ENCODE data around the gene PCDHGA3.
"Not testable (repeated sequence)": the region's sequence is repeated elsewhere in the genome, so short reads cannot be mapped to it uniquely, and the experiment has no call there.

Gene PCDHGA3

DNA sequence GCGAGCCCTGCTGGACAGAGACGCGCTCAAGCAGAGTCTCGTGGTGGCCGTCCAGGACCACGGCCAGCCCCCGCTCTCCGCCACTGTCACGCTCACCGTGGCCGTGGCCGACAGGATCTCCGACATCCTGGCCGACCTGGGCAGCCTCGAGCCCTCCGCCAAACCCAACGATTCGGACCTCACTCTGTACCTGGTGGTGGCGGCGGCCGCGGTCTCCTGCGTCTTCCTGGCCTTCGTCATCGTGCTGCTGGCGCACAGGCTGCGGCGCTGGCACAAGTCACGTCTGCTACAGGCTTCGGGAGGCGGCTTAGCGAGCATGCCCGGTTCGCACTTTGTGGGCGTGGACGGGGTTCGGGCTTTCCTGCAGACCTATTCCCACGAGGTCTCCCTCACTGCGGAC is 11.1 kb upstream of the PCDHGA3 start:
- peaks cover 38% of the 10 kb centered on the region for H3K9me3 Mint-ChIP-seq
- not testable (repeated sequence) for H3K27ac Mint-ChIP-seq; H3K36me3 Mint-ChIP-seq (ENCODE audit: low read depth); H3K4me1 Mint-ChIP-seq (ENCODE audit: low read depth); H3K4me3 Mint-ChIP-seq
- peaks cover 60% of the 10 kb centered on the region for H3K27me3 Mint-ChIP-seq (ENCODE audit: low read depth)

DNA sequence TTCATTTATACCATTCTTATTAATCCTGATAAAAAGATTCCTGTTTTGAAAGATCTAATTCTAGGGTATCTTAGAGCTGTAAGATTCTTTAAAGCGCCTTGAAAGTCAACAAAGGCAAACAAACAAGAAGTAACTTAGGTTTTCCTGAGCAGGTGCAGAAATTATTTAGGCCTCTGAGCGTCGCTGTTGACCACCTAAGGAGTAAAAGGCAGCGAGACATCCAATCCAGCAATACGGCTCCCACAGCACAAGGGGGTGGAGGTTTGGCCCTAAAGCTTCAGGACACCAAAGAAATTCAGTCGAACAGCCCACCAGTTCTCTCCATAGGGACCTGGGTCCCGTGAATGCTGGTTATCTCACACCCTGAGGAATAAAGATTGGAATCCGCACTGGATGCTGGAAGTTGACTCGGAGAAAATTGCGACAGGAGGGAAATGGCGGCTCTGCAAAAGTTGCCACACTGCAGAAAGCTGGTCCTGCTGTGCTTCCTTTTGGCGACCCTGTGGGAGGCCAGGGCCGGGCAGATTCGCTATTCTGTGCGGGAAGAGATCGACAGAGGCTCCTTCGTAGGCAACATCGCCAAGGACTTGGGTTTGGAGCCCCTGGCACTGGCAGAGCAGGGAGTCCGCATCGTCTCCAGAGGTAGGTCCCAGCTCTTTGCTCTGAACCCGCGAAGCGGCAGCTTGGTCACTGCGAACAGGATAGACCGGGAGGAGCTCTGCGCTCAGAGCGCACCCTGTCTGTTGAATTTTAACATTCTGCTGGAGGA is 4.9 kb upstream of the PCDHGA3 start, which contains the start of gene PCDHGA2:
Gene PCDHGA2, plus strand, starts transcription at position 223 of the 769 bp plus-strand sequence.
- Mint-ChIP-seq H3K4me1 (ENCODE audit: low read depth) (no peaks in the 10 kb centered on the region), H3K27me3 (ENCODE audit: low read depth) (peaks cover 49% of the 10 kb centered on the region)

DNA sequence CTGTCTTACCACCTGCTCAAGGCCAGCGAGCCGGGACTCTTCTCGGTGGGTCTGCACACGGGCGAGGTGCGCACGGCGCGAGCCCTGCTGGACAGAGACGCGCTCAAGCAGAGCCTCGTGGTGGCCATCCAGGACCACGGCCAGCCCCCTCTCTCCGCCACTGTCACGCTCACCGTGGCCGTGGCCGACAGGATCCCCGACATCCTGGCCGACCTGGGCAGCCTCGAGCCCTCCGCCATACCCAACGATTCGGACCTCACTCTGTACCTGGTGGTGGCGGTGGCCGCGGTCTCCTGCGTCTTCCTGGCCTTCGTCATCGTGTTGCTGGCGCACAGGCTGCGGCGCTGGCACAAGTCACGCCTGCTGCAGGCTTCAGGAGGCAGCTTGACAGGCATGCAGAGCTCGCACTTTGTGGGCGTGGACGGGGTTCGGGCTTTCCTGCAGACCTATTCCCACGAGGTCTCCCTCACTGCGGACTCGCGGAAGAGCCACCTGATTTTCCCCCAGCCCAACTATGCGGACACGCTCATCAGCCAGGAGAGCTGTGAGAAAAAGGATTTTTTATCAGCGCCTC is 2.8 kb upstream of the PCDHGA3 start:
- H3K36me3 Mint-ChIP-seq (ENCODE audit: low read depth); H3K4me1 Mint-ChIP-seq (ENCODE audit: low read depth); H3K4me3 Mint-ChIP-seq; H3K27ac Mint-ChIP-seq: not testable (repeated sequence)
- Mint-ChIP-seq H3K27me3 (ENCODE audit: low read depth) (peaks cover 29% of the 10 kb centered on the region), H3K9me3 (peaks cover 38% of the 10 kb centered on the region)

More for the DNA sequence above, 4.9 kb upstream of the PCDHGA3 start, which contains the start of gene PCDHGA2:
- Mint-ChIP-seq H3K9me3 (peaks cover 37% of the 10 kb centered on the region), H3K27ac (peak within 1 kb of the TSS; percentile 63), H3K36me3 (ENCODE audit: low read depth) (peaks cover 3% of the 10 kb centered on the region), H3K4me3 (peak within 1 kb of the TSS; percentile 62)

DNA sequence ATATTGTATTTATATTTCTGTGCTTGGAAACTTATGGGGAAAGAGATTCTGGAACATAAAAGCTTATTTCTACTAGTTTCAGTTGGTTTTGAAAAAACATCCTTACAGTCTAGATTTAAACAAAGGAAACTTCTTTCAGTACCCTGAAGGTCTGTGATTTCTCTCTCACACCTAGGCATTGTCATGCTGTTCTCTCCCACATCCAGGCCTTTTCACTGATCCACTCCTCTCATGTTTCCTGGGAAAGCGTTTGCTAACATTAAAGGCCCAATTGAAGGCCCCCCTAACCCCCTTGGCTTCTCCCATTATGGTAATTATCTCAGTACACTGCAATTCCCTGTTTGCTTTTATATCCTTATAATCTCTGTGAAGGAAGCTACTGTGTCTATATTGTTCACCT is 856 bp upstream of the PCDHGA3 start:
- Mint-ChIP-seq H3K27me3 (ENCODE audit: low read depth) (peaks cover 15% of the 10 kb centered on the region), H3K9me3 (peaks cover 43% of the 10 kb centered on the region), H3K4me3 (no peak overlapping the region)

DNA sequence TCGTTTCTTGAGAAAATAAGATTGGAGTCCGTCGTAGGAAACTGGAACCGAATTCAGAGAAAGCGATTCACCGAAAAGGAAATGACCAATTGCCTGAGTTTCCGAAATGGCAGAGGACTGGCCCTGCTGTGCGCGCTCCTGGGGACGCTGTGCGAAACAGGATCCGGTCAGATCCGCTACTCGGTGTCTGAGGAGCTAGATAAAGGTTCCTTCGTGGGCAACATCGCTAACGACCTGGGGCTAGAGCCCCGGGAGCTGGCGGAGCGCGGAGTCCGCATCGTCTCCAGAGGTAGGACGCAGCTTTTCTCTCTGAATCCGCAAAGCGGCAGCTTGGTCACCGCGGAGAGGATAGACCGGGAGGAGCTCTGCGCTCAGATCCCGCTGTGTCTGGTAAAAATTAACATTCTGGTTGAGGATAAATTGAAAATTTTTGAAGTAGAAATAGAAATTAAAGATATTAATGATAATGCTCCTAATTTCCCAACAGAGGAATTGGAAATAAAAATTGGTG is 379 bp downstream of the PCDHGA3 start:
- H3K27me3 Mint-ChIP-seq (ENCODE audit: low read depth): peaks cover 9% of the 10 kb centered on the region
- no peak overlapping the region for H3K27ac Mint-ChIP-seq

More for the DNA sequence above, 856 bp upstream of the PCDHGA3 start:
- peaks cover 5% of the 10 kb centered on the region for H3K36me3 Mint-ChIP-seq (ENCODE audit: low read depth)
- H3K27ac Mint-ChIP-seq: no peak overlapping the region
- no peaks in the 10 kb centered on the region for H3K4me1 Mint-ChIP-seq (ENCODE audit: low read depth)

DNA sequence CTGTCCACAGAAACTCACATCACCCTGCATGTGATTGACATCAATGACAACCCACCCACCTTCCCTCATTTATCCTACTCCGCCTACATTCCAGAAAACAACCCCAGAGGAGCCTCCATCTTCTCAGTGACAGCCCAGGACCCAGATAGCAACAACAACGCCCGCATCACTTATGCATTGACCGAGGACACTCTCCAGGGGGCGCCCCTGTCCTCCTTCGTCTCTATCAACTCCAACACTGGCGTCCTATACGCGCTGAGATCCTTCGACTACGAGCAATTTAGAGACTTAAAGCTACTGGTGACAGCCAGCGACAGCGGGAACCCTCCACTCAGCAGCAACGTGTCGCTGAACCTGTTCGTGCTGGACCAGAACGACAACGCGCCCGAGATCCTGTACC is 1.7 kb downstream of the PCDHGA3 start:
- Mint-ChIP-seq H3K4me1 (ENCODE audit: low read depth) (peaks cover 2% of the 10 kb centered on the region), H3K27me3 (ENCODE audit: low read depth) (peaks cover 11% of the 10 kb centered on the region), H3K27ac (no peak overlapping the region), H3K9me3 (peaks cover 35% of the 10 kb centered on the region), H3K36me3 (ENCODE audit: low read depth) (peaks cover 7% of the 10 kb centered on the region), H3K4me3 (no peak overlapping the region)

More for the DNA sequence above, 379 bp downstream of the PCDHGA3 start:
- Mint-ChIP-seq H3K9me3 (peaks cover 39% of the 10 kb centered on the region), H3K36me3 (ENCODE audit: low read depth) (peaks cover 5% of the 10 kb centered on the region), H3K4me3 (peak overlapping the region; percentile 74), H3K4me1 (ENCODE audit: low read depth) (no peaks in the 10 kb centered on the region)

DNA sequence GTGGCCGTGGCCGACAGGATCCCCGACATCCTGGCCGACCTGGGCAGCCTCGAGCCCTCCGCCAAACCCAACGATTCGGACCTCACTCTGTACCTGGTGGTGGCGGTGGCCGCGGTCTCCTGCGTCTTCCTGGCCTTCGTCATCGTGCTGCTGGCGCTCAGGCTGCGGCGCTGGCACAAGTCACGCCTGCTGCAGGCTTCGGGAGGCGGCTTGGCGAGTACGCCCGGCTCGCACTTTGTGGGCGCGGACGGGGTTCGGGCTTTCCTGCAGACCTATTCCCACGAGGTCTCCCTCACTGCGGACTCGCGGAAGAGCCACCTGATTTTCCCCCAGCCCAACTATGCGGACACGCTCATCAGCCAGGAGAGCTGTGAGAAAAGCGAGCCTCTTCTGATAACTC is 2.4 kb downstream of the PCDHGA3 start:
- peaks cover 12% of the 10 kb centered on the region for H3K27me3 Mint-ChIP-seq (ENCODE audit: low read depth)
- H3K9me3 Mint-ChIP-seq: peaks cover 34% of the 10 kb centered on the region
- H3K4me3 Mint-ChIP-seq; H3K27ac Mint-ChIP-seq; H3K36me3 Mint-ChIP-seq (ENCODE audit: low read depth); H3K4me1 Mint-ChIP-seq (ENCODE audit: low read depth): not testable (repeated sequence)

DNA sequence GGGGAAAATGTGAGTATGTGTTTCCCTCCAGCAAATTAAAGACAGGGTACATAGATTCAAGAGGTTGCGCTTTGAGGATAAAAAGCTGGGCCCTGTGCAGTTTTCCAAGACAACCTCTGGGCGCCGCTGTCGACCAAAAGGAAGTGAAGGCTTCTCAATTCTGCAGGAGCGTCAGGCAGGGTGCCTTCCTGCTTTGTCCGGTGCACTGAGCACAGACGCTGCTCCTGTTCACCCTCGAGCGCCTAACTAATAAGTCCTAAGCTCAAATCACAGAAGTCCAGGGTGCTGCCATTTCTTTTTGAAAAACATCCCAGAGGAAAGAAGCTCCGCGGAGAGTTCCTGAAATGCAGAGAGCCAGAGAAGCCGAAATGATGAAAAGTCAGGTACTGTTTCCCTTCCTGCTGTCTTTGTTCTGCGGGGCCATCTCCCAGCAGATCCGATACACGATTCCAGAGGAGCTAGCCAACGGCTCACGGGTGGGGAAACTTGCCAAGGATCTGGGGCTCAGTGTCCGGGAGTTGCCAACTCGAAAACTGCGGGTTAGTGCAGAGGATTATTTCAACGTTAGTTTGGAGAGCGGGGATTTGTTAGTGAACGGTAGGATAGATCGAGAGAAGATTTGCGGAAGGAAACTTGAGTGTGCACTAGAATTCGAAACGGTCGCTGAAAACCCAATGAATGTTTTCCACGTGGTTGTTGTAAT is 6.4 kb downstream of the PCDHGA3 start, which contains the start of gene PCDHGB1:
Gene PCDHGB1, plus strand, starts transcription at position 183 of the 703 bp plus-strand sequence. Its CDS starts 162 bp downstream, at position 345.
- peaks cover 20% of the 10 kb centered on the region for H3K27me3 Mint-ChIP-seq (ENCODE audit: low read depth)
- H3K4me1 Mint-ChIP-seq (ENCODE audit: low read depth): peaks cover 2% of the 10 kb centered on the region
- H3K27ac Mint-ChIP-seq: peak within 1 kb of the TSS; percentile 9
- peaks cover 9% of the 10 kb centered on the region for H3K36me3 Mint-ChIP-seq (ENCODE audit: low read depth)
- H3K9me3 Mint-ChIP-seq: peaks cover 22% of the 10 kb centered on the region
- peak within 1 kb of the TSS; percentile 65 for H3K4me3 Mint-ChIP-seq

DNA sequence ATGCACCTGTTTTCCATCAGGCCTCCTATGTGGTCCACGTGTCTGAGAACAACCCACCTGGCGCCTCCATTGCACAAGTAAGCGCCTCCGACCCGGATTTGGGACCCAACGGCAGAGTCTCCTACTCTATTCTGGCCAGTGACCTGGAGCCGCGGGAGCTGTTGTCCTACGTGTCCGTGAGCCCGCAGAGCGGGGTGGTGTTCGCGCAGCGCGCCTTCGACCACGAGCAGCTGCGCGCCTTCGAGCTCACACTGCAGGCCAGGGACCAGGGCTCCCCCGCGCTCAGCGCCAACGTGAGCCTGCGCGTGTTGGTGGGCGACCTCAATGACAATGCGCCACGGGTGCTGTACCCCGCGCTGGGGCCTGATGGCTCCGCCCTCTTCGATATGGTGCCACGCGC is 8.0 kb downstream of the PCDHGA3 start:
- Mint-ChIP-seq H3K27ac (no peak overlapping the region), H3K36me3 (ENCODE audit: low read depth) (peaks cover 9% of the 10 kb centered on the region), H3K4me1 (ENCODE audit: low read depth) (peaks cover 2% of the 10 kb centered on the region), H3K9me3 (peaks cover 29% of the 10 kb centered on the region), H3K27me3 (ENCODE audit: low read depth) (peaks cover 29% of the 10 kb centered on the region), H3K4me3 (no peak overlapping the region)

DNA sequence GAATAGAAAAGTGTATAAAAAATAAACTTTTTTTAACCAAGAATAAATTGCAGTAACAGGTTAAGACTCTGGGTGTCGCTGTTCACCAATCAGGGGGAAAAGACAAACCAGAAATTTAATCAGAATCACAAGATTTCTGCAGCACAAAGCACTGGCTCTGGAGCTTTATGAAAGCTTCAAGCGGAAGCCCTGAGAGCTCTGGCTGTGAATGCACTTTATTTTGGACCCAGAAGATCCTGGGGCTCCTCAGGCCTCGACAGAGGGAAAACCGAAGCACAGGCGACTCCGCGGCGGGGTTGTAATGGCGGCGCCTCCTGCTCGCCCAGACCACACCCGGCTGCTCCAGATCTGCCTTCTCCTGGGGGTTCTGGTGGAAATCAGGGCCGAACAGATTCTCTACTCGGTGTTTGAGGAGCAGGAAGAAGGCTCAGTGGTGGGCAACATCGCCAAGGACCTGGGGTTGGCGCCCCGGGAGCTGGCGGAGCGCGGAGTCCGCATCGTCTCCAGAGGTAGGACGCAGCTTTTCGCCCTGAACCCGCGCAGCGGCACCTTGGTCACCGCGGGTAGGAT is 11.4 kb downstream of the PCDHGA3 start, which contains the start of gene PCDHGA4:
Gene PCDHGA4, plus strand, starts transcription at position 122 of the 570 bp plus-strand sequence. Its CDS starts 87 bp downstream, at position 209.
- Mint-ChIP-seq H3K27me3 (ENCODE audit: low read depth) (peaks cover 26% of the 10 kb centered on the region), H3K36me3 (ENCODE audit: low read depth) (peaks cover 8% of the 10 kb centered on the region), H3K27ac (no peak within 1 kb of the TSS), H3K4me1 (ENCODE audit: low read depth) (peaks cover 4% of the 10 kb centered on the region), H3K9me3 (peaks cover 26% of the 10 kb centered on the region), H3K4me3 (no peak within 1 kb of the TSS)

DNA sequence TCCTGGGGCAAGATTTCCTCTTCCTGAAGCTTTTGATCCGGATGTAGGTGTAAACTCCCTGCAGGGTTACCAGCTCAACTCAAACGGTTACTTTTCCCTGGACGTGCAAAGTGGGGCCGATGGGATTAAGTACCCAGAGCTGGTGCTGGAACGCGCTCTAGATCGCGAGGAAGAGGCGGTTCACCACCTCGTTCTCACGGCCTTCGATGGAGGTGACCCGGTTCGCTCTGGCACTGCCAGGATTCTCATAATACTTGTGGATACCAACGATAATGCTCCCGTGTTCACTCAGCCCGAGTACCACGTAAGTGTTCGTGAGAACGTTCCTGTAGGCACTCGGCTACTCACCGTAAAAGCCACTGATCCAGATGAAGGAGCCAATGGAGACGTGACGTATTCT is 12.0 kb downstream of the PCDHGA3 start:
- Mint-ChIP-seq H3K27me3 (ENCODE audit: low read depth) (peaks cover 24% of the 10 kb centered on the region), H3K27ac (no peak overlapping the region), H3K36me3 (ENCODE audit: low read depth) (peaks cover 5% of the 10 kb centered on the region), H3K4me3 (no peak overlapping the region), H3K9me3 (peaks cover 28% of the 10 kb centered on the region), H3K4me1 (ENCODE audit: low read depth) (peaks cover 2% of the 10 kb centered on the region)

DNA sequence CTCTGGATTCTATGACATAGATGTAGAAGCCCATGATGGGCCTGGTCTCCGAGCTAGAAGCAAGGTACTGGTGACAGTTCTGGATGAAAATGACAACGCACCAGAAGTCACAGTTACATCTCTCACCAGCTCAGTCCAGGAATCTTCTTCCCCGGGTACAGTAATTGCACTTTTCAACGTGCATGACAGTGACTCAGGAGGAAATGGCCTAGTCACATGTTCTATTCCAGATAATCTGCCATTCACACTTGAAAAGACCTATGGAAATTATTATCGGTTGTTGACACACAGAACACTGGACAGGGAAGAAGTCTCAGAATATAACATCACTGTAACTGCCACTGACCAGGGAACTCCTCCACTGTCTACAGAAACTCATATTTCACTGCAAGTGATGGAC is 12.5 kb downstream of the PCDHGA3 start:
- Mint-ChIP-seq H3K27ac (no peak overlapping the region), H3K36me3 (ENCODE audit: low read depth) (peaks cover 5% of the 10 kb centered on the region)

DNA sequence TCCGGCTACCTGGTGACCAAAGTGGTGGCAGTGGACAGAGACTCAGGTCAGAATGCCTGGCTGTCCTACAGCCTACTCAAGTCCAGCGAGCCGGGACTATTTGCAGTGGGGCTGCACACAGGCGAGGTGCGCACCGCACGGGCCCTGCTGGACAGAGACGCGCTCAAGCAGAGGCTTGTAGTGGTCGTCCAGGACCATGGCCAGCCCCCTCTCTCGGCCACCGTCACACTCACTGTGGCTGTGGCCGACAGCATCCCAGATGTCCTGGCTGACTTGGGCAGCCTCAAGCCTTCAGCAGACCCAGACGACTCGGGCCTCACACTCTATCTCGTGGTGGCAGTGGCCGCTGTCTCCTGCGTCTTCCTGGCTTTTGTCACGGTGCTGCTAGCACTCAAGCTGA is 13.3 kb downstream of the PCDHGA3 start:
- H3K9me3 Mint-ChIP-seq: peaks cover 36% of the 10 kb centered on the region
- H3K27ac Mint-ChIP-seq: no peak overlapping the region
- no peak overlapping the region for H3K4me3 Mint-ChIP-seq
- peaks cover 5% of the 10 kb centered on the region for H3K36me3 Mint-ChIP-seq (ENCODE audit: low read depth)
- H3K4me1 Mint-ChIP-seq (ENCODE audit: low read depth): peaks cover 2% of the 10 kb centered on the region
- peaks cover 26% of the 10 kb centered on the region for H3K27me3 Mint-ChIP-seq (ENCODE audit: low read depth)

More for the DNA sequence above, 12.5 kb downstream of the PCDHGA3 start:
- Mint-ChIP-seq H3K9me3 (peaks cover 33% of the 10 kb centered on the region), H3K4me1 (ENCODE audit: low read depth) (peaks cover 2% of the 10 kb centered on the region), H3K4me3 (no peak overlapping the region), H3K27me3 (ENCODE audit: low read depth) (peaks cover 27% of the 10 kb centered on the region)

DNA sequence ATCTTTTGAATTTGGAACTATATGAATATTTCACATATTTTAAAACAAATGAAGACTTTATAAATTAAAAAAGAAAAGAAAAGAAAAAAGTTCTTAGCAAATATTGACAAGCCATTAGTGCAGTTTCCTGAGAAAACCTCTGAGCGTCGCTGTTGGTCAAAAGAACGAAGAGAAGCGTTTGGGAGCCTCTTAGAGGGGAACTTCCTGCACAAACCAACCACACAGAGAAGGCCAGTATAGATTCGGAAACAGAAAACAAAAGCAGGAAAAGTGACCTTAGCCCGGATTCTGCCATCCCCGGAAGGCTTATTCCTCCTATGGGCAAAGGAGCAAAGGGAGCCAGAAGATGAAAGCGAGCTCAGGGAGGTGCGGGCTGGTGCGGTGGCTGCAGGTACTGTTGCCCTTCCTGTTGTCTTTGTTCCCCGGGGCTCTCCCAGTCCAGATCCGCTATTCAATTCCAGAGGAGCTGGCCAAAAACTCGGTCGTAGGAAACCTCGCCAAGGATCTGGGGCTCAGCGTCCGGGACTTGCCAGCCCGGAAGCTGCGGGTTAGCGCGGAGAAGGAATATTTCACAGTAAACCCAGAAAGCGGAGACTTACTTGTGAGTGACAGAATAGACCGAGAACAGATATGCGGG is 16.3 kb downstream of the PCDHGA3 start, which contains the start of gene PCDHGB2:
Gene PCDHGB2, plus strand, starts transcription at position 205 of the 637 bp plus-strand sequence. Its CDS starts 142 bp downstream, at position 347.
- Mint-ChIP-seq H3K36me3 (ENCODE audit: low read depth) (peaks cover 8% of the 10 kb centered on the region), H3K27me3 (ENCODE audit: low read depth) (peaks cover 42% of the 10 kb centered on the region), H3K9me3 (peaks cover 42% of the 10 kb centered on the region), H3K4me3 (peak within 1 kb of the TSS; percentile 83), H3K4me1 (ENCODE audit: low read depth) (peaks cover 4% of the 10 kb centered on the region), H3K27ac (peak within 1 kb of the TSS; percentile 50)
